Measurements from ENCODE around the gene ELSPBP1. TPM values are rescaled to one million over a fixed set of nuclear protein-coding genes. Genes with fewer than 3 reads are reported as not detected.

ELSPBP1 gene
- total and polyA plus RNA-seq, 4 donors = not detected

DNA sequence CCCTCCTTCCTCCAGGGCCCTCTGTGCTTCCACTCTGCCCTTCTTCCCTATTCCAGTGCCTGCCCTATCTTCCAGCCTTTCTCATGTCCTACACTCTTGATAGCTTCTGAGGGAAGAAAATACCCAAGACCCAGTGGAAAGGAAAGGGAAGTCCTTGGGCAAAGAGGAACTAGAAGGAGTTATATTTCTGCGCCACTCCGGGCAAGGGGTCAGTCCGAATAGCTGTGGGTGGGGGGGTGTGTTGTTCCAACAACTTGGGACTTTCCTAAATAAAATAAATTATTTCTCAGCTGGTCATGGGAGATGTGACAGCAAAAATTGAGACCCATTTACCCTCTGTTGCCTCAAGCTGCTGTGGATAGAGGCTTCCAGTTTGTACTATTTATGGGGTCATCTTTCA is 26.3 kb downstream of the ELSPBP1 start:
- H3K4me3 ChIP-seq (ENCODE audit: low read depth in 1 of 3, low read length in 3 of 3) = no peak overlapping the region
- H3K27ac ChIP-seq (ENCODE audit: low read depth in 1 of 2, low read length in 2 of 2) = no peak overlapping the region
- WGBS = 70% methylated on average over 3 of the region's 3 CpGs
- no peaks in the 10 kb centered on the region for H3K4me1 ChIP-seq (ENCODE audit: control insufficient read depth in 4 of 4, insufficient read depth in 4 of 4, low read length in 3 of 4)
- DNase-seq (ENCODE audit: low spot score) = no peak
- H3K9me3 ChIP-seq (ENCODE audit: control insufficient read depth in 4 of 4, low read length in 3 of 4) = no peaks in the 10 kb centered on the region
- no peaks in the 10 kb centered on the region for H3K36me3 ChIP-seq (ENCODE audit: control insufficient read depth in 4 of 4, insufficient read depth in 3 of 4, low read depth in 1 of 4, low read length in 3 of 4)
- H3K9ac ChIP-seq (ENCODE audit: low read depth in 1 of 2, low read length in 2 of 2) = no peak overlapping the region
- H3K27me3 ChIP-seq (ENCODE audit: control insufficient read depth in 4 of 4, insufficient read depth in 4 of 4, low read length in 3 of 4) = peaks cover 0 to 7% (median 3%) of the 10 kb centered on the region in 4 donors
- no peak for TF ChIP-seq JUND (IDR thresholded peaks at IDR 0.05)
- TF ChIP-seq TAF1 (conservative IDR thresholded peaks at IDR 0.05) = no peak
- TF ChIP-seq EGR1 (IDR thresholded peaks at IDR 0.05; ENCODE audit: low read depth in 2 of 2) = no peak
- no peak for TF ChIP-seq ZBTB33 (IDR thresholded peaks at IDR 0.05)
- no peak for TF ChIP-seq RAD21 (IDR thresholded peaks at IDR 0.05)
- no peak for TF ChIP-seq NR2F2 (IDR thresholded peaks at IDR 0.05)
- no peak for TF ChIP-seq CTCF (IDR thresholded peaks at IDR 0.05; ENCODE audit: low read depth, low read length, missing input control)
- TF ChIP-seq, protein P1, sequence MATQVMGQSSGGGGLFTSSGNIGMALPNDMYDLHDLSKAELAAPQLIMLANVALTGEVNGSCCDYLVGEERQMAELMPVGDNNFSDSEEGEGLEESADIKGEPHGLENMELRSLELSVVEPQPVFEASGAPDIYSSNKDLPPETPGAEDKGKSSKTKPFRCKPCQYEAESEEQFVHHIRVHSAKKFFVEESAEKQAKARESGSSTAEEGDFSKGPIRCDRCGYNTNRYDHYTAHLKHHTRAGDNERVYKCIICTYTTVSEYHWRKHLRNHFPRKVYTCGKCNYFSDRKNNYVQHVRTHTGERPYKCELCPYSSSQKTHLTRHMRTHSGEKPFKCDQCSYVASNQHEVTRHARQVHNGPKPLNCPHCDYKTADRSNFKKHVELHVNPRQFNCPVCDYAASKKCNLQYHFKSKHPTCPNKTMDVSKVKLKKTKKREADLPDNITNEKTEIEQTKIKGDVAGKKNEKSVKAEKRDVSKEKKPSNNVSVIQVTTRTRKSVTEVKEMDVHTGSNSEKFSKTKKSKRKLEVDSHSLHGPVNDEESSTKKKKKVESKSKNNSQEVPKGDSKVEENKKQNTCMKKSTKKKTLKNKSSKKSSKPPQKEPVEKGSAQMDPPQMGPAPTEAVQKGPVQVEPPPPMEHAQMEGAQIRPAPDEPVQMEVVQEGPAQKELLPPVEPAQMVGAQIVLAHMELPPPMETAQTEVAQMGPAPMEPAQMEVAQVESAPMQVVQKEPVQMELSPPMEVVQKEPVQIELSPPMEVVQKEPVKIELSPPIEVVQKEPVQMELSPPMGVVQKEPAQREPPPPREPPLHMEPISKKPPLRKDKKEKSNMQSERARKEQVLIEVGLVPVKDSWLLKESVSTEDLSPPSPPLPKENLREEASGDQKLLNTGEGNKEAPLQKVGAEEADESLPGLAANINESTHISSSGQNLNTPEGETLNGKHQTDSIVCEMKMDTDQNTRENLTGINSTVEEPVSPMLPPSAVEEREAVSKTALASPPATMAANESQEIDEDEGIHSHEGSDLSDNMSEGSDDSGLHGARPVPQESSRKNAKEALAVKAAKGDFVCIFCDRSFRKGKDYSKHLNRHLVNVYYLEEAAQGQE (IDR thresholded peaks at IDR 0.05) = no peak
- TF ChIP-seq SP1 (IDR thresholded peaks at IDR 0.05) = no peak
- TF ChIP-seq GABPA (IDR thresholded peaks at IDR 0.05 in 1 of 2, conservative IDR thresholded peaks at IDR 0.05 in 1 of 2) = no peak

DNA sequence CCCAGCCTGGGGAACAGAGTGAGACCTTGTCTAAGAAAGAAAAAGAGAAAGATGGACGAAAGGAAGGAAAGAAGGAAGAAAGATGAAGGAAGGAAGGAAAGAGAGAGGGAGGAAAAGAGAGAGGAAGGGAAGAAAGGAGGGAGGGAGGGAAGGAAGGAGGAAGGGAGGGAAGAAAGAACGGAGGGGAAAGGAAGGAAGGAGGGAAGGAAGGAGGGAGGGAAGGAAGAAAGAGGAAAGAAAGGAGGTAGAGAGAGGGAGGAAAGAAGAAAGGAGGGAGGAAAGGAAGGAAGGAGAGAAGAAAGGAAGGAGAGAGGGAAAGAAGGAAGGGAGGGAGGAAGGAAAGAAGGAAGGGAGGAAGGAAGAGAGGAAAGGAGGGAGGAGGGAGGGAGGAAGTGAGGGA is 28.6 kb downstream of the ELSPBP1 start:
- Histone ChIP-seq H3K9ac (ENCODE audit: low read depth in 1 of 2, low read length in 2 of 2) (no peak overlapping the region), H3K4me1 (ENCODE audit: control insufficient read depth in 4 of 4, insufficient read depth in 4 of 4, low read length in 3 of 4) (no peaks in the 10 kb centered on the region), H3K4me3 (ENCODE audit: low read depth in 1 of 3, low read length in 3 of 3) (no peak overlapping the region), H3K27me3 (ENCODE audit: control insufficient read depth in 4 of 4, insufficient read depth in 4 of 4, low read length in 3 of 4) (peaks cover 0 to 8% (median 2%) of the 10 kb centered on the region in 4 donors), H3K27ac (ENCODE audit: low read depth in 1 of 2, low read length in 2 of 2) (no peak overlapping the region), H3K9me3 (ENCODE audit: control insufficient read depth in 4 of 4, low read length in 3 of 4) (no peaks in the 10 kb centered on the region), H3K36me3 (ENCODE audit: control insufficient read depth in 4 of 4, insufficient read depth in 3 of 4, low read depth in 1 of 4, low read length in 3 of 4) (no peaks in the 10 kb centered on the region)
- no peak for DNase-seq (ENCODE audit: low spot score)
- WGBS = 53% methylated on average over 2 of the region's 2 CpGs
- TF ChIP-seq SP1 (IDR thresholded peaks at IDR 0.05) (no peak), JUND (IDR thresholded peaks at IDR 0.05) (no peak), FOXA2 (IDR thresholded peaks at IDR 0.05) (no peak), EGR1 (IDR thresholded peaks at IDR 0.05; ENCODE audit: low read depth in 2 of 2) (no peak), HNF4A (conservative IDR thresholded peaks at IDR 0.05) (no peak), RAD21 (IDR thresholded peaks at IDR 0.05) (no peak), NR2F2 (IDR thresholded peaks at IDR 0.05) (no peak)
- TF ChIP-seq, protein P2, sequence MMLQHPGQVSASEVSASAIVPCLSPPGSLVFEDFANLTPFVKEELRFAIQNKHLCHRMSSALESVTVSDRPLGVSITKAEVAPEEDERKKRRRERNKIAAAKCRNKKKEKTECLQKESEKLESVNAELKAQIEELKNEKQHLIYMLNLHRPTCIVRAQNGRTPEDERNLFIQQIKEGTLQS (IDR thresholded peaks at IDR 0.05) = no peak
